ENCODE results near the gene SLC2A14.
"Not testable (repeated sequence)": the region's sequence is repeated elsewhere in the genome, so short reads cannot be mapped to it uniquely, and the experiment has no call there.

- not testable (repeated sequence) for TF ChIP-seq POLR2A (IDR thresholded peaks at IDR 0.05)
- TF ChIP-seq, protein P1, sequence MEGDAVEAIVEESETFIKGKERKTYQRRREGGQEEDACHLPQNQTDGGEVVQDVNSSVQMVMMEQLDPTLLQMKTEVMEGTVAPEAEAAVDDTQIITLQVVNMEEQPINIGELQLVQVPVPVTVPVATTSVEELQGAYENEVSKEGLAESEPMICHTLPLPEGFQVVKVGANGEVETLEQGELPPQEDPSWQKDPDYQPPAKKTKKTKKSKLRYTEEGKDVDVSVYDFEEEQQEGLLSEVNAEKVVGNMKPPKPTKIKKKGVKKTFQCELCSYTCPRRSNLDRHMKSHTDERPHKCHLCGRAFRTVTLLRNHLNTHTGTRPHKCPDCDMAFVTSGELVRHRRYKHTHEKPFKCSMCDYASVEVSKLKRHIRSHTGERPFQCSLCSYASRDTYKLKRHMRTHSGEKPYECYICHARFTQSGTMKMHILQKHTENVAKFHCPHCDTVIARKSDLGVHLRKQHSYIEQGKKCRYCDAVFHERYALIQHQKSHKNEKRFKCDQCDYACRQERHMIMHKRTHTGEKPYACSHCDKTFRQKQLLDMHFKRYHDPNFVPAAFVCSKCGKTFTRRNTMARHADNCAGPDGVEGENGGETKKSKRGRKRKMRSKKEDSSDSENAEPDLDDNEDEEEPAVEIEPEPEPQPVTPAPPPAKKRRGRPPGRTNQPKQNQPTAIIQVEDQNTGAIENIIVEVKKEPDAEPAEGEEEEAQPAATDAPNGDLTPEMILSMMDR (IDR thresholded peaks at IDR 0.05): not testable (repeated sequence)
Observed at GRCh38 chr12:7918268-7918590, 45.5 kb upstream of the SLC2A14 start.

All from suprapubic skin (tissue), 3 donors.